Inflammatory macrophage treated with lipopolysaccharide for 1 hour (primary cell): Measurements from ENCODE around the gene ASH1L.
"Not testable (repeated sequence)": the region's sequence is repeated elsewhere in the genome, so short reads cannot be mapped to it uniquely, and the experiment has no call there.

Experiments used
- DNase-seq, 2 donors: peaks; one replicate each; pipeline ENCODE4 v3.0.0-alpha.2; 2020 to 2022

Gene ASH1L

DNA sequence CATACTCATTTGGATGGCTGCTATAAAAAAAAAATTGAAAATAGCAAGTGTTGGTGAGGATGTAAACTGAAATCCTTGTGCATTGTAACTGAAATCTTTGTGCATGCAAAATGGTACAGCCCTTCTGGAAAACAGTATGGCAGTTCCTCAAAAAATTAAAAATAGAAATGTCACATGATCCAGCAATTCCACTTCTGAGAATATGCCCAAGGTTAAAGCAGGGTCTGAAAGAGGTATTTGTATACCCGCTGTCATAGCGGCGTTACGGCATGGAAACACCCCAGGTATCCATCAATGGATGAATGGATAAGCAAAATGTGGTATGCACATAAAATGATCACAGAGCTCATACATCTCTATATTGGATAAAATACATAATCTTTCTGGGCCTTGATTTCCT is 125.2 kb downstream of the ASH1L start:
- no peak for DNase-seq

GRCh38 chr1:155433831-155434389 is 128.7 kb downstream of the ASH1L start:
- DNase-seq, result not testable (repeated sequence)

DNA sequence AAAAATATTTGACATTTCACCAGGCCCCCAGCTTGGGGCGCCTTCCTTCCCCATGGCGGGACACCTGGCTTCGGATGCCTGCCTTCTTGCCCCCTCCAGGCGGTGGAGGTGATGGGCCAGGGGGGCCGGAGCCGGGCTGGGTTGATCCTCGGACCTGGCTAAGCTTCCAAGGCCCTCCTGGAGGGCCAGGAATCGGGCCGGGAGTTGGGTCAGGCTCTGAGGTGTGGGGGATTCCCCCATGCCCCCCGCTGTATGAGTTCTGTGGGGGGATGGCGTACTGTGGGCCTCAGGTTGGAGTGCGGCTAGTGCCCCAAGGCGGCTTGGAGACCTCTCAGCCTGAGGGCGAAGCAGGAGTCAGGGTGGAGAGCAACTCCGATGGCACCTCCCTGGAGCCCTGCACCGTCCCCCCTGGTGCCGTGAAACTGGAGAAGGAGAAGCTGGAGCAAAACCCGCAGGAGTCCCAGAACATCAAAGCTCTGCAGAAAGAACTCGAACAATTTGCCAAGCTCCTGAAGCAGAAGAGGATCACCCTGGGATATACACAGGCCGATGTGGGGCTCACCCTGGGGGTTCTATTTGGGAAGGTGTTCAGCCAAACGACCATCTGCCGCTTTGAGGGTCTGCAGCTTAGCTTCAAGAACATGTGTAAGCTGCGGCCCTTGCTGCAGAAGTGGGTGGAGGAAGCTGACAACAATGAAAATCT is 129.3 kb downstream of the ASH1L start:
- DNase-seq, result not testable (repeated sequence)

- DNase-seq, result no peak
Observed at GRCh38 chr1:155424091-155424490, 138.5 kb downstream of the ASH1L start.

DNA sequence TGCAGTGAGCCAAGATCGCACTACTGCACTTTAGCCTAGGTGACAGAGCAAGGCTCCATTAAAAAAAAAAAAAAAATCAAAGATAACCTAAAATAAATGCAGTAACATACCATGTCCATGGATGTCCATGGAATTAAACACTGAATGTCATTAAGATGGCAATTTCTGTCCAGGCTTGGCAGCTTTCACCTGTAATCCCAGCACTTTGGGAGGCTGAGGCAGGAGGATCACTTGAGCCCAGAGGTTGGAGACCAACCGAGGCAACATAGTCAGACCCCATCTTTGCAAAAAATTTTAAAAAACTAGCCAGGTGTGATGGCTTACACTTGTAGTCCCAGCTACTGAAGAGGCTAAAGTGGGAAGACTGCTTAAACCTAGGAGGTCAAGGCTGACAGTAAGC is 141.8 kb downstream of the ASH1L start:
- no peak for DNase-seq

DNA sequence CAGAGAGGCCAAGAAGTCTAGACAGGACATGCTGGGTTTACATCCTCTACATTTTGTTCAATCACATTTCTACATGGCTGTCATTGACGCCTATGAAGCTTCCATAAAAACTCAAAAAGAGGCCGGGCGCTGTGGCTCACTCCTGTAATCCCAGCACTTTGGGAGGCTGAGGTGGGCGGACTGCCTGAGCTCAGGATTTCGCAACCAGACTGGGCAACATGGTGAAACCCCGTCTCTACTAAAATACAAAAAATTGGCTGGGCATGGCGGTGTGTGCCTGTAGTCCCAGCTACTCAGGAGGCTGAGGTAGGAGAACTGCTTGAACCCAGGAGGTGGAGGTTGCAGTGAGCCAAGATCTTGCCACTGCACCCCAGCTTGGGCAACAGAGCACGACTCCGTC is 150.8 kb downstream of the ASH1L start:
- DNase-seq, result not testable (repeated sequence)

DNA sequence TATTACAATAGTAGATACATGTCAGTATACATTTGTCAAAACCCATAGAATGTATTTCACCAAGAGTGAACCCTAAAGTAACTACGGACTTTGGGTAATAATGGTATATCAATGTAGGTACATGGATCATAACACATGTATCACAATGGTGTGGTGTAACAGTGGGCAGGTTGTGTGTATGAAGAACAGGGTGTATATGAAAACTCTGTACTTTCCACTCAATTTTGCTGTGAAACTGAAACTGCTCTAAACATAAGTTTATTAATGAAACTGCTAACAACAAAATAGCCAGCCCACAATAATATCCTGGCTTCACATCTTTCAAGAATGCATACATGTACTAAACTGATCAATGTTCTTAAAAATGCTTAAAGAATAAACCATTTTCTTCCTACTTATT is 151.7 kb downstream of the ASH1L start:
- DNase-seq, result no peak

- no peak for DNase-seq
Observed at GRCh38 chr1:155396874-155397476, 165.6 kb downstream of the ASH1L start.

DNA sequence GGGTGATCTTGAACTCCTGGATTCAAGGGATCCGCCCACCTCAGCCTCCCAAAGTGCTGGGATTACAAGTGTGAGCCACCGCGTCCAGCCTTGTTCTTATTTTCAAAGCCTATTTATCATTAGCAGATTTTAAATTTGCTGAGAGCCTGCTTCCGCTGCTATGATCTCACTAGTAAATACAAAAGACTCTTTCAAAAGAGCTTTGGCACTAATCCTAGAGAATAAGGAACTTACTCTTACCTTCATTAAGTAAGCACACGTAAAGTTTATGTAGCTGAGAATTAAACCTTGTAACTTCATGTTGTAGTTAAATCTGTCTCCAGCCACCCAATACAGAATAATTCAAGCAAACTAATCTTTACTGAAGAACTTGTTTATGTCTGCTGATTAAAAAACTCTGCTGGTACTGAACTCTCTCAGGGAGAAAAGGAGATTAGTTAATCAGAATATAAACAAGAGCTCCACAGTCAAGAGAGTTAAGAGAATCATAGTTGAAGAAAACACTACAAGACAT is 169.6 kb downstream of the ASH1L start:
- DNase-seq, result no peak

- DNase-seq, result no peak
Observed at GRCh38 chr1:155389826-155390225, 172.8 kb downstream of the ASH1L start.

GRCh38 chr1:155385836-155386235 is 176.8 kb downstream of the ASH1L start:
- not testable (repeated sequence) for DNase-seq

- DNase-seq, result peak; percentile 3 to 61
Observed at GRCh38 chr1:155383406-155383805, 179.2 kb downstream of the ASH1L start.

- peak in 1 of 2 donors; percentile 14 for DNase-seq
Observed at GRCh38 chr1:155379631-155380090, 182.9 kb downstream of the ASH1L start.

DNA sequence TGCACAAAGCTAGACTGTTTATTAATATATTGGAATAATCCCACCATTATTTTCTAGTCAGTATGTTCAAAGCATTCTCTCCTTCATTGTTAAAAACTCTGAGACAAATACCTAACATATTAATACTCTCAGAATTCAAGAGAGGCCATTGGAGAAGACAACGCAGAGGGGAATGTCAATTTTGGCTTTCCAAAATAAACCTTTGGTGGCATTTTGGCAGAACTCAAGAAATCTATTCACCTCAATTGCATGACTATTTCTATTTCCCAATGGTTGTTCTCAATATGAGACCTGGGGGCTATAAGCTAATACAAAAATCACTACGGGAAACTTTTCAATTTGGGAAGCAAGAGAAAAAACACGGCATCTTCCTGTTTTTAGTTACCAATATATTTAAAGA is 183.4 kb downstream of the ASH1L start:
- DNase-seq, result no peak

DNA sequence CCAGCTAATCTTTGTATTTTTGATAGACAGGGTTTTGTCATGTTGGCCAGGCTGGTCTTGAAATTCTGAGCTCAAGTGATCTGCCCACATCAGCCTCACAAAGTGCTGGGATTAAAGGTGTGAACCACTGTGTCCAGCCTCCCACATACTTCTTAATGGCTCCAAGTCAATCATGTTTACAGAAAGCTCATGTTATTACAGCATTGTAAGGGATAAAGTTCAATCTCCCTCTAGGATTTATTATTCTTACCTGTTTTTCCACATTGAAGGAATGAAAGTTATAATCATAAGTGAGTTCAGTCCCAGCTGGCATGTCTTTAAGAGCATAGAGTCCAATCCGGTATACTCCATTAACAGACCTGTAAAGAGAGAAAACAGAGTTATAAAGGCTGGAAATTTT is 202.6 kb downstream of the ASH1L start:
- no peak for DNase-seq

- DNase-seq, result no peak
Observed at GRCh38 chr1:155352631-155353030, 210.0 kb downstream of the ASH1L start.

GRCh38 chr1:155342842-155343241 is 219.8 kb downstream of the ASH1L start:
- no peak for DNase-seq

DNA sequence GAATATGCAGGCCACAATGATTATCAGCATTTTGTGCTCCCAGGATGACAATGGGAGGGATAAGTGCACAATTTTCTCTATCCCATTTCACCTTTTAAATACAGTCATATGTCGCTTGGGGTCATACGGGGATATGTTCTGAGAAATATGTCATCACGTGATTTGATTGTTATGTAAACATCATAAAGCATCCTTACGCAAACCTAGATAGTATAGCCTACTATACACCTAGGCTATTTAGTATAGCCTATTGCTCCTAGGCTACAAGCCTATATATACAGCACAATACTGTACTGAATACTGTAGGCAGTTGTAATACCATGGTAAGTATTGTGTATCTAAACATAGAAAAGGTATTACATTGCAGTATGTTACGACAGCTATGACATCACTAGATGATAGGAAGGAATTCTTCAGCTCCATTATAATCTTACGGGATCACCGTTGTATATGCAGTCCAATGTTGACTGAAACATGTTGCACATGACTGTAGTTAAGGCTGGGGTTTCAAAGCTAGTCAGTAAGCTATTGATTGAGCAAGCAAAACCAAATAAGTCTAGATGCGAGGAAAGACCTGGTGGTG is 223.0 kb downstream of the ASH1L start:
- no peak for DNase-seq

DNA sequence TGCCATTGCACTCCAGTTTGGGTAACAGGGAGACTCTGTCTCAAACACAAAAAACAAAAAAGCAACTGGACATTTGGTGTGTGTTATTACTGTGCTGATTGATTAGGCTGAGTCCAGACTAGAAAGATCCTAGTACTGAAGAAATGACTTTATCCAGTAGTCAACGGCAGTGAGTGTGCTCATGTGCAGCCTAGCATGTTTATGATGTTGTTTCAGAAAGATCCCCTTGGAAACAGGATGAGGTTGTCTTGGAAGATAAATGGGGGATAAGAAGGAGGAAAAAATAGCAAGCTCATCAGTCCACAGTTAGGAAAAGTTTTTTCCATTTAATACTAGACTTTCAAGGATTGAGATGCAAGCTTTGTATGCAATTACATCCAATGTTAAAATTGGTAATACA is 227.6 kb downstream of the ASH1L start:
- DNase-seq, result no peak

DNA sequence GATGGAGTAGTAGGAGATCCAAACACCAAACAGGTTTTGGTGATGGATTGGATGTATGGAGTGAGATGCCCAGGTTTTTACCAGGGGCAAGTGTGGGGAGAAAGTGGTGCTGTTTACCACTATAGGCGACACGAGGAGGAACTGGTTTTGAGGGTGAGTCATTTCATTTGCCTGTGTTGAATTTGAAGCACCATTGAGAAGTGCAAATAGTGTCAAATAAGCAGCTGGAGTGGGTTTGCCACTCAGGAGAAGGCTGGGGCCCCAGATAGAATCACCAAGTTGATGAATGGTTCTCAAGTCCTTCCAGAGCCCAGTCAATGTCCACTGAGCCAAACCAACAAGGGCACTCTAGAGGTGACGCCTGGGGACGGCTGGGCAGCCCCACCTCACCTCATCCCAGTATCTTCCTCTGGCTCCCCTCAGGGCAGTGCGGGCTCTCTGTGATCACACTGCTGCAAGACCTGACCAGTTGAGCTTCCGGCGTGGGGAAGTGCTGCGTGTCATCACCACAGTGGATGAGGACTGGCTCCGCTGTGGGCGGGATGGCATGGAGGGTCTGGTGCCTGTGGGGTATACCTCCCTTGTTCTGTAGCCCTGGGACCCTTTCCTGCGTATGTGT is 232.5 kb downstream of the ASH1L start:
- no peak for DNase-seq

- not testable (repeated sequence) for DNase-seq
Observed at GRCh38 chr1:155328856-155329255, 233.7 kb downstream of the ASH1L start.

DNA sequence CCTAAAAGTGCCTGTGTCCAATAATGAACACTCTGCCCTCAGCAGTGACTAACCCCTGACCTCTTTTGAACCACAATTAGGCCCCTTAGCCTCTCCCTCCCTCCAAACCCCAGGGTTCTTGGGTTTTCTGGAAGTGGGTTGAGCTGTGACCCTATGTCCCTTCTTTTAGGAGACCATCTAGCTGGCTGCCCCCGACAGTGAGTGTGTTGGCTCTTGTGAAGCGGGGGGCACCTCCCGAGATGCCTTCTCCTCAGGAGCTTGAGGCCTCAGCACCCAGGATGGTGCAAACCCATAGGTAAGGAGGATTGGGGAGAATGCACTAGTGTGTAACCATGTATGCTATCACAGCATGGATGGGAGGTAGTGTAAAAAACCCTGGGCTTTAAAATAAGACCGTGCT is 234.6 kb downstream of the ASH1L start:
- DNase-seq, result no peak

DNA sequence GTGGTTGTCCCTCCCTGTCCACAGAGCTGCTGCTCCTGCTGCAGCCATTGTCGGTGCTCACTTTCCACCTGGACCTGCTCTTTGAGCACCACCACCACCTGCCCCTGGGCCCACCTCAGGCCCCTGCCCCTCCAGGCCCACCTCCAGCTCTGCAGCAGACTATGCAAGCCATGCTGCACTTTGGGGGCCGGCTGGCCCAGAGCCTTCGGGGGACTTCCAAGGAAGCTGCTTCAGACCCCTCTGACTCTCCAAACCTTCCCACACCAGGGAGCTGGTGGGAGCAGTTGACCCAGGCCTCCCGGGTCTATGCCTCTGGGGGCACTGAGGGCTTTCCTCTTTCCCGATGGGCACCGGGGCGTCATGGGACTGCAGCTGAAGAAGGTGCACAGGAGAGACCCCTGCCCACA is 236.0 kb downstream of the ASH1L start:
- DNase-seq, result no peak
